Spleen (tissue), 7 donors: Measurements from ENCODE around the gene TREX2.

Source experiments
- CTCF ChIP-seq, 11 experiments: fragments of 200-600 bp in 7 of 11; fragments of 450-650 bp in 4 of 11; sonication (generic) in 4 of 11; IDR thresholded peaks in 8 of 11; conservative IDR thresholded peaks in 3 of 11; 1 replicate in 7 of 11; 2 replicates in 4 of 11; pipeline versions ENCODE4 v1.4.0 to v1.8.0; 2016 to 2021; ENCODE audit warnings: antibody characterized with exemption in 11 of 11, inconsistent platforms in 4 of 11, mild to moderate bottlenecking in 1 of 11
- POLR2A ChIP-seq, 3 donors: fragments of 450-650 bp; IDR thresholded peaks; one replicate each; pipeline ENCODE4 v1.5.1; 2017; ENCODE audit warnings: antibody characterized with exemption in 3 of 3, mild to moderate bottlenecking in 1 of 3
- donor health status: DM: no; HTN: no; CAD: no; lungs with moderate emphysema.
- donor health status: DM: no; HTN: no; CAD: no.
- donor health status: DM: no; HTN: no; CAD: no.

GRCh38 chrX:153408221-153408721 is 37.6 kb downstream of the TREX2 start:
- no peak for TF ChIP-seq POLR2A (IDR thresholded peaks at IDR 0.05)
- TF ChIP-seq CTCF (IDR thresholded peaks at IDR 0.05 in 8 of 11, conservative IDR thresholded peaks at IDR 0.05 in 3 of 11) = no peak
